Stimulated activated CD4-positive, alpha-beta T cell treated with anti-CD3 and anti-CD28 coated beads, Interleukin-15, amount 100 ng/mL, for 24 hours (primary cell): ENCODE measurements around the gene SRPRB.
"Not testable (repeated sequence)": the region's sequence is repeated elsewhere in the genome, so short reads cannot be mapped to it uniquely, and the experiment has no call there.

Experiments used
- DNase-seq: peaks from one replicate; pipeline ENCODE4 v3.0.0-alpha.2; 2020

The SRPRB gene

GRCh38 chr3:133779626-133780203 lies 25.9 kb upstream of the SRPRB start:
- no peak for DNase-seq

- DNase-seq, result not testable (repeated sequence)
Observed at GRCh38 chr3:133780756-133781155, 24.9 kb upstream of the SRPRB start.

- no peak for DNase-seq
Observed at GRCh38 chr3:133781570-133781969, 24.0 kb upstream of the SRPRB start.

- no peak for DNase-seq
Observed at GRCh38 chr3:133782454-133782853, 23.2 kb upstream of the SRPRB start.

GRCh38 chr3:133783762-133784161 lies 21.9 kb upstream of the SRPRB start:
- no peak for DNase-seq

GRCh38 chr3:133788024-133788423 lies 17.6 kb upstream of the SRPRB start:
- DNase-seq, result no peak

- no peak for DNase-seq
Observed at GRCh38 chr3:133792171-133792763, 13.3 kb upstream of the SRPRB start.

- no peak for DNase-seq
Observed at GRCh38 chr3:133797396-133798105, 8.1 kb upstream of the SRPRB start.

GRCh38 chr3:133799794-133800585 lies 5.6 kb upstream of the SRPRB start:
- DNase-seq, result no peak

GRCh38 chr3:133803469-133803868 lies 2.1 kb upstream of the SRPRB start:
- DNase-seq, result no peak

- DNase-seq, result no peak
Observed at GRCh38 chr3:133804896-133805295, 719 bp upstream of the SRPRB start.

- DNase-seq, result no peak
Observed at GRCh38 chr3:133805384-133805701, 272 bp upstream of the SRPRB start.

GRCh38 chr3:133812872-133813271 lies 7.3 kb downstream of the SRPRB start:
- no peak for DNase-seq

GRCh38 chr3:133815386-133815785 lies 9.8 kb downstream of the SRPRB start:
- DNase-seq, result no peak

- no peak for DNase-seq
Observed at GRCh38 chr3:133820129-133820528, 14.5 kb downstream of the SRPRB start.

GRCh38 chr3:133820889-133821675 lies 15.5 kb downstream of the SRPRB start:
- no peak for DNase-seq

GRCh38 chr3:133821767-133822638 lies 16.4 kb downstream of the SRPRB start:
- no peak for DNase-seq

- DNase-seq, result no peak
Observed at GRCh38 chr3:133824961-133825485, 19.4 kb downstream of the SRPRB start.

- DNase-seq, result no peak
Observed at GRCh38 chr3:133825969-133826727, 20.5 kb downstream of the SRPRB start.

GRCh38 chr3:133827136-133827535 lies 21.5 kb downstream of the SRPRB start:
- DNase-seq, result no peak

- no peak for DNase-seq
Observed at GRCh38 chr3:133827684-133828083, 22.1 kb downstream of the SRPRB start.
